Kidney epithelial cell (primary cell): ENCODE measurements around the gene HS6ST3. TPM values are rescaled to one million over a fixed set of nuclear protein-coding genes. Genes with fewer than 3 reads are reported as not detected.

Source experiments
- DNase-seq: peaks from one replicate; pipeline ENCODE4 v3.0.0-alpha.2; 2010; ENCODE audit warnings: low read depth
- H3K27me3 ChIP-seq: 2 replicates; pipeline ENCODE4 v1.6.0; 2011; ENCODE audit warnings: low read length; ENCODE audit not compliant: control insufficient read depth, insufficient read depth
- H3K36me3 ChIP-seq: 2 replicates; pipeline ENCODE4 v1.5.1; 2011; ENCODE audit warnings: low read length; ENCODE audit not compliant: control insufficient read depth, insufficient read depth
- H3K4me3 ChIP-seq: 2 replicates; pipeline ENCODE4 v1.5.1; 2011; ENCODE audit warnings: low read depth, mild to moderate bottlenecking, control low read depth, low read length
- total RNA-seq: library from RNA; depleted of rRNA; stranded (reverse); fragments of >200 nt; gene quantifications from 2 replicates; pipeline ENCODE4 v1.2.3, GENCODE V29; 2015
- TF ChIP-seq, protein P1 (sequence below): IDR thresholded peaks from 2 replicates; pipeline ENCODE4 v1.5.1; 2011; ENCODE audit warnings: mild to moderate bottlenecking, moderate library complexity, low read length, control low read depth, inconsistent platforms; ENCODE audit not compliant: insufficient read depth, poor library complexity, severe bottlenecking

The HS6ST3 gene
- total RNA-seq, 1 donor from 2014 or later, result 0.38 TPM

GRCh38 chr13:96403241-96403640 is 313.3 kb downstream of the HS6ST3 start:
- TF ChIP-seq, protein P1, sequence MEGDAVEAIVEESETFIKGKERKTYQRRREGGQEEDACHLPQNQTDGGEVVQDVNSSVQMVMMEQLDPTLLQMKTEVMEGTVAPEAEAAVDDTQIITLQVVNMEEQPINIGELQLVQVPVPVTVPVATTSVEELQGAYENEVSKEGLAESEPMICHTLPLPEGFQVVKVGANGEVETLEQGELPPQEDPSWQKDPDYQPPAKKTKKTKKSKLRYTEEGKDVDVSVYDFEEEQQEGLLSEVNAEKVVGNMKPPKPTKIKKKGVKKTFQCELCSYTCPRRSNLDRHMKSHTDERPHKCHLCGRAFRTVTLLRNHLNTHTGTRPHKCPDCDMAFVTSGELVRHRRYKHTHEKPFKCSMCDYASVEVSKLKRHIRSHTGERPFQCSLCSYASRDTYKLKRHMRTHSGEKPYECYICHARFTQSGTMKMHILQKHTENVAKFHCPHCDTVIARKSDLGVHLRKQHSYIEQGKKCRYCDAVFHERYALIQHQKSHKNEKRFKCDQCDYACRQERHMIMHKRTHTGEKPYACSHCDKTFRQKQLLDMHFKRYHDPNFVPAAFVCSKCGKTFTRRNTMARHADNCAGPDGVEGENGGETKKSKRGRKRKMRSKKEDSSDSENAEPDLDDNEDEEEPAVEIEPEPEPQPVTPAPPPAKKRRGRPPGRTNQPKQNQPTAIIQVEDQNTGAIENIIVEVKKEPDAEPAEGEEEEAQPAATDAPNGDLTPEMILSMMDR, result no peak
- H3K36me3 ChIP-seq, result no peaks in the 10 kb centered on the region
- no peak overlapping the region for H3K4me3 ChIP-seq
- no peak for DNase-seq
- H3K27me3 ChIP-seq, result no peaks in the 10 kb centered on the region

DNA sequence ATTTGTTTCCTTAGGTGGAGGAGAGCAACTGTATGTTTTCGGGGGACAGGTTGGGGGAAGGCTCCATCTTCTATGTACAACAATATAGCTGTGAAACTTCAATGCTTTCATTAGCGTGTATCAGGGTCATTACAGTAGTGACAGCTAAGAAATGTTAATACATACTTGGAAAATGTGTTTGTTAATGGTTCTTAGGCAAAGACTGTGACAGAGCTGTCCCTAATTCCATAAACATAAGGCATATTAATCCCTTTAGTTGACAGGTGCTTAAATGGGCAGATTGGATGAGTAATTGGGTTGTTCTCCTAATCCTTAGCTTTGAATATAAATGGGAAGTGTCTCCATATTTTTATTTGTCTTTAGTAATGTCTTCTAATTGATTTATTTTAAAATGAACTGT is 313.7 kb downstream of the HS6ST3 start:
- no peaks in the 10 kb centered on the region for H3K27me3 ChIP-seq
- no peaks in the 10 kb centered on the region for H3K36me3 ChIP-seq
- no peak for DNase-seq
- TF ChIP-seq, protein P1, result no peak
- no peak overlapping the region for H3K4me3 ChIP-seq

- H3K36me3 ChIP-seq, result no peaks in the 10 kb centered on the region
- no peak for DNase-seq
- H3K4me3 ChIP-seq, result no peak overlapping the region
- no peaks in the 10 kb centered on the region for H3K27me3 ChIP-seq
- TF ChIP-seq, protein P1, result no peak
Measured at GRCh38 chr13:96415831-96416385, 326.0 kb downstream of the HS6ST3 start.

GRCh38 chr13:96417939-96418685 is 328.2 kb downstream of the HS6ST3 start:
- Histone ChIP-seq H3K4me3 (no peak overlapping the region), H3K36me3 (no peaks in the 10 kb centered on the region), H3K27me3 (no peaks in the 10 kb centered on the region)
- TF ChIP-seq, protein P1, result no peak
- DNase-seq, result no peak

DNA sequence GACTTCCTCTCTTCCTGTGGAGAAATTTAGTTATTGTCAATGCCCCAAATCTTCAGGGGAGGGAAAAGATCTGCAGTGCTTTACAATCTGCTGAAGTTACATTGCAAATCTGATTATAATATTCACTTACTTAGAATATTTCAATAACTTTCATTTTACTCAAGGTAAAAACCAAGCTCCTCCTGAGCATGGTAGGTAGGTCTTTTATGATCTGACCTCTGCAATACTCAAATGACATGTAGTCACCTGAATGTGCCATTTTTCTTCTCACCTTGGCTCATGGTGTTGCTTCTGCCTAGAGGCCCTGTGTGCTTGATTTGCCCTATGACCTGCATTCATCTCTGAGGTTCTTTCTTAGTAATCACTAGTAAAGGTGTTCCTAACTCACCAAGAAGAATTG is 331.4 kb downstream of the HS6ST3 start:
- Histone ChIP-seq H3K27me3 (no peaks in the 10 kb centered on the region), H3K4me3 (no peak overlapping the region), H3K36me3 (no peaks in the 10 kb centered on the region)
- TF ChIP-seq, protein P1, result no peak
- no peak for DNase-seq
